ENCODE results near the gene BICC1. TPM values are rescaled to one million over a fixed set of nuclear protein-coding genes. Genes with fewer than 3 reads are reported as not detected.

The BICC1 gene
- total and polyA plus RNA-seq, 2 of the 13 experiments (the other 11 are each of a cell fraction or from before 2014, with no cell fraction given), result 0.18 to 1.5 TPM

DNA sequence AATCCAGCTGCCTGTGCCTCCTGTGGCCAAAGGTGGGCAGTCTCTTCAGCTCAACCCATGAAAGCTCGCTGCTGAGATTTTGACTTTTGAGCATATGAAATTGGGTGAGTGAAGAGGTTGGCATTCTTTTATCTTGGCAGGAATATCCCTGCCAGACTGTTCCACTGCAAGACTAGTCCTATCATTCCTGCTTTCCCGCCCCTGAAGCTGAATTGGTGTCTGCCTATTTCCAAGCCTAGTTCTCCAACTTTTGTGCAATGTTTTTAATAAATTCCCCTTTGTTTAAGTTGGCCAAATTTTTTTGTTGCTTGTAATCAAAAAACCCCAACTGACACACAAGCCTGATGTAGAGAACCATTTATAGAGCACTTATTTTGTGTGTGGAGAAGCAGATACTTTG is 34.8 kb upstream of the BICC1 start:
- Histone ChIP-seq H3K9me3 (ENCODE audit: low read length) (no peaks in the 10 kb centered on the region), H3K27me3 (ENCODE audit: control insufficient read depth in 1 of 2, insufficient read depth in 2 of 2, low read length in 2 of 2) (no peaks in the 10 kb centered on the region; a peak in 1 of 5 replicates), H3K36me3 (replicated peaks in 1 of 2; ENCODE audit: control insufficient read depth in 1 of 2, insufficient read depth in 2 of 2, low read length in 2 of 2) (no peaks in the 10 kb centered on the region), H3K27ac (ENCODE audit: extremely low read length, insufficient read depth, low read length) (no peak overlapping the region), H3K4me3 (replicated peaks in 1 of 3; ENCODE audit: insufficient read depth in 1 of 3, low read depth in 2 of 3, low read length in 3 of 3) (no peak overlapping the region), H3K4me1 (ENCODE audit: insufficient read depth, low read length) (peaks cover 23% of the 10 kb centered on the region), H3K79me2 (ENCODE audit: insufficient read depth, low read length) (no peaks in the 10 kb centered on the region), H3K9ac (ENCODE audit: insufficient read depth, low read depth, low read length) (no peak overlapping the region), H2AFZ (ENCODE audit: low read length) (no peak overlapping the region), H4K20me1 (ENCODE audit: insufficient read depth, low read length) (no peaks in the 10 kb centered on the region), H3K4me2 (ENCODE audit: low read depth, low read length) (no peak overlapping the region)
- intact Hi-C loops (cut with micrococcal nuclease; ENCODE audit: unreplicated experiment), result no loop called here
- in situ Hi-C loops (cut with HindIII; ENCODE audit: extremely low pct_ligation_motif_present, low pct_unique_long_range_greater_than_20kb), result no loop called here
- no peak for FAIRE-seq
- no peak for ATAC-seq
- ChIA-PET POLR2A (interaction anchor here (1.1 kb wide), 1 partner anchor 93 kb away, joined by 3 read pairs; no protein-coding TSS in a partner anchor), CTCF (ENCODE audit: low intra/inter-chr PET ratio, low total read pairs) (no interaction called here)
- WGBS (ENCODE audit: low lambda C conversion rate), result 71% methylated on average over 2 of the region's 2 CpGs
- no peak for TF ChIP-seq ZNF17 (CRISPR knock-in tag; IDR thresholded peaks at IDR 0.05)
- no peak for TF ChIP-seq CEBPB (IDR thresholded peaks at IDR 0.05; ENCODE audit: borderline replicate concordance, low read depth, low read length)
- TF ChIP-seq, protein P1, sequence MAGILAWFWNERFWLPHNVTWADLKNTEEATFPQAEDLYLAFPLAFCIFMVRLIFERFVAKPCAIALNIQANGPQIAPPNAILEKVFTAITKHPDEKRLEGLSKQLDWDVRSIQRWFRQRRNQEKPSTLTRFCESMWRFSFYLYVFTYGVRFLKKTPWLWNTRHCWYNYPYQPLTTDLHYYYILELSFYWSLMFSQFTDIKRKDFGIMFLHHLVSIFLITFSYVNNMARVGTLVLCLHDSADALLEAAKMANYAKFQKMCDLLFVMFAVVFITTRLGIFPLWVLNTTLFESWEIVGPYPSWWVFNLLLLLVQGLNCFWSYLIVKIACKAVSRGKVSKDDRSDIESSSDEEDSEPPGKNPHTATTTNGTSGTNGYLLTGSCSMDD (CRISPR knock-in tag; IDR thresholded peaks at IDR 0.05), result no peak
- TF ChIP-seq MXD4 (CRISPR knock-in tag; IDR thresholded peaks at IDR 0.05), result no peak
- no peak for TF ChIP-seq ZNF563 (CRISPR knock-in tag; IDR thresholded peaks at IDR 0.05)
- TF ChIP-seq ZNF766 (CRISPR knock-in tag; IDR thresholded peaks at IDR 0.05; ENCODE audit: borderline replicate concordance), result no peak
- TF ChIP-seq HNRNPL (IDR thresholded peaks at IDR 0.05; ENCODE audit: low read depth, low read length), result no peak
- TF ChIP-seq, protein P2, sequence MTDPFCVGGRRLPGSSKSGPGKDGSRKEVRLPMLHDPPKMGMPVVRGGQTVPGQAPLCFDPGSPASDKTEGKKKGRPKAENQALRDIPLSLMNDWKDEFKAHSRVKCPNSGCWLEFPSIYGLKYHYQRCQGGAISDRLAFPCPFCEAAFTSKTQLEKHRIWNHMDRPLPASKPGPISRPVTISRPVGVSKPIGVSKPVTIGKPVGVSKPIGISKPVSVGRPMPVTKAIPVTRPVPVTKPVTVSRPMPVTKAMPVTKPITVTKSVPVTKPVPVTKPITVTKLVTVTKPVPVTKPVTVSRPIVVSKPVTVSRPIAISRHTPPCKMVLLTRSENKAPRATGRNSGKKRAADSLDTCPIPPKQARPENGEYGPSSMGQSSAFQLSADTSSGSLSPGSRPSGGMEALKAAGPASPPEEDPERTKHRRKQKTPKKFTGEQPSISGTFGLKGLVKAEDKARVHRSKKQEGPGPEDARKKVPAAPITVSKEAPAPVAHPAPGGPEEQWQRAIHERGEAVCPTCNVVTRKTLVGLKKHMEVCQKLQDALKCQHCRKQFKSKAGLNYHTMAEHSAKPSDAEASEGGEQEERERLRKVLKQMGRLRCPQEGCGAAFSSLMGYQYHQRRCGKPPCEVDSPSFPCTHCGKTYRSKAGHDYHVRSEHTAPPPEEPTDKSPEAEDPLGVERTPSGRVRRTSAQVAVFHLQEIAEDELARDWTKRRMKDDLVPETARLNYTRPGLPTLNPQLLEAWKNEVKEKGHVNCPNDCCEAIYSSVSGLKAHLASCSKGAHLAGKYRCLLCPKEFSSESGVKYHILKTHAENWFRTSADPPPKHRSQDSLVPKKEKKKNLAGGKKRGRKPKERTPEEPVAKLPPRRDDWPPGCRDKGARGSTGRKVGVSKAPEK (CRISPR knock-in tag; IDR thresholded peaks at IDR 0.05; ENCODE audit: borderline replicate concordance), result no peak
- no peak for TF ChIP-seq ZIK1 (CRISPR knock-in tag; IDR thresholded peaks at IDR 0.05; ENCODE audit: borderline replicate concordance, low read depth)
- no peak for TF ChIP-seq TRAFD1 (CRISPR knock-in tag; IDR thresholded peaks at IDR 0.05; ENCODE audit: borderline replicate concordance)
- no peak for TF ChIP-seq SRSF1 (optimal IDR thresholded peaks at IDR 0.05; ENCODE audit: low read depth, low read length)
- TF ChIP-seq ERF (CRISPR knock-in tag; IDR thresholded peaks at IDR 0.05), result no peak
- TF ChIP-seq, protein P3, sequence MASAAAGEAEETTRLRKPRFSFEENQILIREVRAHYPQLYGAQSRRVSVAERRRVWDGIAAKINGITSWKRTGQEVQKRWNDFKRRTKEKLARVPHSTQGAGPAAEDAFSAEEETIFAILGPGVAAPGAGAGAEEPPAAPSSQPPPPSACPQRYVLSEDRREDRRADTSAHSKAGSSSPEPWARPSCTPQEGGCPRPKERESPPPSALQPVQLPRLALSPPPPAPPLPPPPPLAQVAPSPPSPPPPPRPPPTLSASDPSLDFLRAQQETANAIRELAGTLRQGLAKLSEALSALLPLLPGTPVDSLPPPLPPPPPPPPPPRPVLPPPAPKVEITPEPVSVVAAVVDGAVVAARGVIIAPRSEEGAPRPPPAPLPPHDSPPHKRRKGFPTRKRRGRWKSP (CRISPR knock-in tag; IDR thresholded peaks at IDR 0.05), result no peak
- TF ChIP-seq KAT2B (IDR thresholded peaks at IDR 0.05; ENCODE audit: borderline replicate concordance, low read depth, low read length), result no peak
- TF ChIP-seq ZNF274 (CRISPR knock-in tag; IDR thresholded peaks at IDR 0.05), result no peak
- no peak for TF ChIP-seq PRDM4 (CRISPR knock-in tag; IDR thresholded peaks at IDR 0.05; ENCODE audit: borderline replicate concordance)
- BruUV-seq (replicated peaks), result no TSS peak
- DNase-seq (ENCODE audit: low spot score), result no peak
